Vagina (tissue), 2 donors: ENCODE data around the gene PHF21B. TPM values are rescaled to one million over a fixed set of nuclear protein-coding genes. Genes with fewer than 3 reads are reported as not detected.
A peak's percentile ranks its signal among the peaks of the same experiment; 100 is the strongest.
"Not testable (repeated sequence)": the region's sequence is repeated elsewhere in the genome, so short reads cannot be mapped to it uniquely, and the experiment has no call there.

Experiments
- DNase-seq, 2 donors: peaks; one replicate each; pipeline ENCODE4 v3.0.0-alpha.2; 2017; ENCODE audit errors: extremely low spot score in 2 of 2
- H3K27ac ChIP-seq: fragments of 200-600 bp; sonication (generic); one replicate; pipeline ENCODE4 v1.5.1; 2019
- H3K27me3 ChIP-seq: fragments of 200-600 bp; sonication (generic); one replicate; pipeline ENCODE4 v1.5.1; 2019
- H3K36me3 ChIP-seq, 2 donors: fragments of 200-600 bp; sonication (generic); one replicate each; pipeline ENCODE4 v1.5.1; 2017 to 2019
- H3K4me1 ChIP-seq: fragments of 200-600 bp; sonication (generic); one replicate; pipeline ENCODE4 v1.5.1; 2019
- H3K4me3 ChIP-seq, 2 donors: fragments of 200-600 bp; sonication (generic); 1 replicate in 1 of 2; 2 replicates in 1 of 2; pipeline ENCODE4 v1.5.1; 2016 to 2019
- H3K9me3 ChIP-seq: fragments of 200-600 bp; sonication (generic); one replicate; pipeline ENCODE4 v1.5.1; 2019
- CTCF ChIP-seq, 3 experiments: fragments of 450-650 bp in 2 of 3; fragments of 200-600 bp in 1 of 3; sonication (generic) in 1 of 3; IDR thresholded peaks; one replicate each; pipeline ENCODE4 v1.5.1; 2017 to 2019; ENCODE audit warnings: antibody characterized with exemption in 3 of 3, mild to moderate bottlenecking in 2 of 3, moderate library complexity in 2 of 3
- POLR2A ChIP-seq, 2 donors: fragments of 450-650 bp; IDR thresholded peaks; one replicate each; pipeline ENCODE4 v1.6.1; 2017; ENCODE audit warnings: antibody characterized with exemption in 2 of 2, mild to moderate bottlenecking in 2 of 2, moderate library complexity in 2 of 2
- POLR2AphosphoS5 ChIP-seq, 2 donors: sonication (generic); formaldehyde crosslinking; IDR thresholded peaks; one replicate each; pipeline ENCODE4 v1.9.0; 2017; ENCODE audit warnings: antibody characterized with exemption in 2 of 2, mild to moderate bottlenecking in 2 of 2, low read depth in 1 of 2; ENCODE audit not compliant: insufficient read depth in 1 of 2
- intact Hi-C: fragments of 100-400 bp; cut with DNase I; formaldehyde crosslinking; loops from one replicate; pipeline ENCODE4 v1.15.1; 2023
- total RNA-seq: library from RNA; depleted of rRNA; stranded (reverse); fragments of >200 nt; gene quantifications from one replicate; pipeline ENCODE4 v1.2.3, GENCODE V29; 2016

The PHF21B gene
- total RNA-seq, 1 donor from 2014 or later, result 2.2 TPM

- Histone ChIP-seq H3K27me3 (no peaks in the 10 kb centered on the region), H3K36me3 (no peaks in the 10 kb centered on the region), H3K9me3 (no peaks in the 10 kb centered on the region), H3K4me3 (no peak overlapping the region), H3K4me1 (no peaks in the 10 kb centered on the region), H3K27ac (no peak overlapping the region)
- intact Hi-C loops, result no loop called here
- DNase-seq, result no peak
- TF ChIP-seq POLR2A (IDR thresholded peaks at IDR 0.05) (no peak), CTCF (IDR thresholded peaks at IDR 0.05) (no peak), POLR2AphosphoS5 (IDR thresholded peaks at IDR 0.05; ENCODE audit: insufficient read depth in 1 of 2, low read depth in 1 of 2) (no peak)
Observed at GRCh38 chr22:44862281-44862680, 147.5 kb downstream of the PHF21B start.

DNA sequence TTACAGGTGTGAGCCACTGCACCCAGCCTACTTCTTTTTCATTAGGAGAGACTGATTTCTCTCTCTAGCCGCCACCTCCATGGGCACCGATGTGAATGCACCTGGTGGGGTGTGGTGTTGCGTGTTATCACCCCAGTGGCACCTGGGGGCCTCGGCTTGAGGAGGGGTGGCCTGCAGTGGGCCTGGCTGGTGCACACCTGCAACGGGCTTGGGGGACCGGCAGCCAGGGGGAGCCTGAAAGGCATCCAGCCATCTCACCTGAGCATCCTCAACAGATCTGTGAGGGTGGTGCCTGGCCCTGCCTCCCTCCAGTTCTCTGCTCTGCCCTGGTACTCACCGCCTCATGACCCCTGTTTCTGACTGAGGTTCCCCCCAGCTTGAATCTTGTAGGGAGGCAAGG, 148.6 kb downstream of the PHF21B start:
- H3K27me3 ChIP-seq, result no peaks in the 10 kb centered on the region
- H3K27ac ChIP-seq, result no peak overlapping the region
- H3K36me3 ChIP-seq, result no peaks in the 10 kb centered on the region
- no peak for TF ChIP-seq POLR2AphosphoS5 (IDR thresholded peaks at IDR 0.05; ENCODE audit: insufficient read depth in 1 of 2, low read depth in 1 of 2)
- no peak for TF ChIP-seq CTCF (IDR thresholded peaks at IDR 0.05)
- no peak for TF ChIP-seq POLR2A (IDR thresholded peaks at IDR 0.05)
- H3K4me1 ChIP-seq, result no peaks in the 10 kb centered on the region
- DNase-seq, result no peak
- intact Hi-C loops, result no loop called here
- H3K9me3 ChIP-seq, result no peaks in the 10 kb centered on the region
- H3K4me3 ChIP-seq, result no peak overlapping the region

GRCh38 chr22:44860311-44860710, 149.5 kb downstream of the PHF21B start:
- H3K27ac ChIP-seq, result no peak overlapping the region
- no peaks in the 10 kb centered on the region for H3K9me3 ChIP-seq
- H3K4me3 ChIP-seq, result no peak overlapping the region
- no peaks in the 10 kb centered on the region for H3K27me3 ChIP-seq
- H3K36me3 ChIP-seq, result no peaks in the 10 kb centered on the region
- no peak for DNase-seq
- intact Hi-C loops, result no loop called here
- TF ChIP-seq CTCF (IDR thresholded peaks at IDR 0.05) (no peak), POLR2AphosphoS5 (IDR thresholded peaks at IDR 0.05; ENCODE audit: insufficient read depth in 1 of 2, low read depth in 1 of 2) (no peak), POLR2A (IDR thresholded peaks at IDR 0.05) (no peak)
- H3K4me1 ChIP-seq, result no peaks in the 10 kb centered on the region

- H3K4me3 ChIP-seq, result no peak overlapping the region
Observed at GRCh38 chr22:44859641-44860040, 150.2 kb downstream of the PHF21B start.

GRCh38 chr22:44858819-44859218, 151.0 kb downstream of the PHF21B start:
- DNase-seq, H3K9me3 ChIP-seq, H3K4me3 ChIP-seq, intact Hi-C loops, H3K4me1 ChIP-seq, H3K27ac ChIP-seq, H3K36me3 ChIP-seq, H3K27me3 ChIP-seq: not testable (repeated sequence)

More at GRCh38 chr22:44859641-44860040, 150.2 kb downstream of the PHF21B start:
- no peaks in the 10 kb centered on the region for H3K9me3 ChIP-seq
- no peaks in the 10 kb centered on the region for H3K27me3 ChIP-seq
- no peak overlapping the region for H3K27ac ChIP-seq
- DNase-seq, result no peak
- H3K4me1 ChIP-seq, result no peaks in the 10 kb centered on the region
- intact Hi-C loops, result no loop called here
- TF ChIP-seq POLR2AphosphoS5 (IDR thresholded peaks at IDR 0.05; ENCODE audit: insufficient read depth in 1 of 2, low read depth in 1 of 2), result no peak
- no peak for TF ChIP-seq POLR2A (IDR thresholded peaks at IDR 0.05)
- no peak for TF ChIP-seq CTCF (IDR thresholded peaks at IDR 0.05)
- H3K36me3 ChIP-seq, result no peaks in the 10 kb centered on the region

DNA sequence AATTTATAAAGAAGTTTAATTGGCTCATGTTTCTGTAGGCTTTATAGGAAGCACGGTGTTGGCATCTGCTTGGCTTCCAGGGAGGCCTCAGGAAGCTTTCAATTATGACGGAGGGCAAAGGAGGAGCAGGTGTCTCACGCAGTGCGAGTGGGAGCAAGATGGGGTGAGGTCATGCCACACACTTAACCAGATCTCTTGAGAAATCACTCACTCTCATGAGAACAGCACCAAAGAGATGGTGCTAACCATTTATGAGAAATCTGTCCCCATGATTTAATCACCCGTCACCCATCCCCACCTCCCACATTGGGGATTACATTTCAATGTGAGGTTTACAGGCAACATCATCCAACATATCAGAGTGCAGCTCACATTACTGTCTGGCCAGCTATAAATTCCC, 153.9 kb downstream of the PHF21B start:
- no peaks in the 10 kb centered on the region for H3K36me3 ChIP-seq
- no peaks in the 10 kb centered on the region for H3K4me1 ChIP-seq
- no peak overlapping the region for H3K27ac ChIP-seq
- peak in 1 of 2 donors; percentile 12 for DNase-seq
- TF ChIP-seq POLR2A (IDR thresholded peaks at IDR 0.05), result no peak
- TF ChIP-seq CTCF (IDR thresholded peaks at IDR 0.05), result no peak
- TF ChIP-seq POLR2AphosphoS5 (IDR thresholded peaks at IDR 0.05; ENCODE audit: insufficient read depth in 1 of 2, low read depth in 1 of 2), result no peak
- no peak overlapping the region for H3K4me3 ChIP-seq
- no peaks in the 10 kb centered on the region for H3K27me3 ChIP-seq
- intact Hi-C loops, result no loop called here
- no peaks in the 10 kb centered on the region for H3K9me3 ChIP-seq

- H3K9me3 ChIP-seq, H3K4me1 ChIP-seq, H3K27me3 ChIP-seq, intact Hi-C loops, H3K36me3 ChIP-seq, H3K27ac ChIP-seq, H3K4me3 ChIP-seq: not testable (repeated sequence)
- peak in 1 of 2 donors; percentile 25 for DNase-seq
Observed at GRCh38 chr22:44854641-44855040, 155.2 kb downstream of the PHF21B start.
